ENCODE measurements around the gene ALDH7A1. TPM values are rescaled to one million over a fixed set of nuclear protein-coding genes. Genes with fewer than 3 reads are reported as not detected.
A peak's percentile ranks its signal among the peaks of the same experiment; 100 is the strongest.

The ALDH7A1 gene
- total RNA-seq, 6 experiments from 2014 or later = 81.1 to 99.9 (median 90.6) TPM

DNA sequence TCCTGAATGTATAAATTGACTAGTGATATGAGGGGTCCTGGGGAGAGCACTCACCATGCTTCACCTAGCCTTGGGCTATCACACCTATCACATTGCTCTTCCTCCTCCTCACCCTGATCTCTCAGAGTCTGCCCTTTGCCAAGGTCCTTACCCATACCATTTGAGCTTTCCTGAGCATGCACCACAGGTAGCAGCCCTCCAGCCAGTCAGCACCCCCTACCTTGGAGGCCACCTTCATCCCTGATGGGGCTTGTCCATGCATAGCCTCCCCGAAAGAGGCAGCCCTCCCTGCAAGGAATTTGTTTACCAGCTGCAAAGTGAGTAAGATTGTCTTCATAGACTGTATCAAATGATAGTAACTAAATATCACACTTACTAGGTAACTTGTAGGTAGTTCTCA lies 83.1 kb downstream of the ALDH7A1 start:
- TF ChIP-seq, protein P1, sequence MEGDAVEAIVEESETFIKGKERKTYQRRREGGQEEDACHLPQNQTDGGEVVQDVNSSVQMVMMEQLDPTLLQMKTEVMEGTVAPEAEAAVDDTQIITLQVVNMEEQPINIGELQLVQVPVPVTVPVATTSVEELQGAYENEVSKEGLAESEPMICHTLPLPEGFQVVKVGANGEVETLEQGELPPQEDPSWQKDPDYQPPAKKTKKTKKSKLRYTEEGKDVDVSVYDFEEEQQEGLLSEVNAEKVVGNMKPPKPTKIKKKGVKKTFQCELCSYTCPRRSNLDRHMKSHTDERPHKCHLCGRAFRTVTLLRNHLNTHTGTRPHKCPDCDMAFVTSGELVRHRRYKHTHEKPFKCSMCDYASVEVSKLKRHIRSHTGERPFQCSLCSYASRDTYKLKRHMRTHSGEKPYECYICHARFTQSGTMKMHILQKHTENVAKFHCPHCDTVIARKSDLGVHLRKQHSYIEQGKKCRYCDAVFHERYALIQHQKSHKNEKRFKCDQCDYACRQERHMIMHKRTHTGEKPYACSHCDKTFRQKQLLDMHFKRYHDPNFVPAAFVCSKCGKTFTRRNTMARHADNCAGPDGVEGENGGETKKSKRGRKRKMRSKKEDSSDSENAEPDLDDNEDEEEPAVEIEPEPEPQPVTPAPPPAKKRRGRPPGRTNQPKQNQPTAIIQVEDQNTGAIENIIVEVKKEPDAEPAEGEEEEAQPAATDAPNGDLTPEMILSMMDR (IDR thresholded peaks at IDR 0.05) = no peak
- no peak overlapping the region for H3K27ac Mint-ChIP-seq
- H3K4me1 Mint-ChIP-seq (ENCODE audit: low read depth) = peaks cover 53% of the 10 kb centered on the region
- DNase-seq = no peak
- no peaks in the 10 kb centered on the region for H3K36me3 Mint-ChIP-seq (ENCODE audit: low read depth)
- H3K27me3 Mint-ChIP-seq (ENCODE audit: insufficient read depth) = no peaks in the 10 kb centered on the region
- no peak overlapping the region for H3K4me3 Mint-ChIP-seq
- no peaks in the 10 kb centered on the region for H3K9me3 Mint-ChIP-seq

- Mint-ChIP-seq H3K27ac (no peak overlapping the region), H3K4me3 (no peak overlapping the region), H3K36me3 (ENCODE audit: low read depth) (no peaks in the 10 kb centered on the region), H3K9me3 (no peaks in the 10 kb centered on the region), H3K27me3 (ENCODE audit: insufficient read depth) (no peaks in the 10 kb centered on the region), H3K4me1 (ENCODE audit: low read depth) (peaks cover 28% of the 10 kb centered on the region)
- TF ChIP-seq, protein P1 (IDR thresholded peaks at IDR 0.05) = no peak
- DNase-seq = no peak
These were observed 85.7 kb downstream of the ALDH7A1 start for GRCh38 chr5:126509339-126509738.

- peak overlapping the region; percentile 4; the same call in 1 of the 2 replicates for H3K27ac Mint-ChIP-seq
- H3K36me3 Mint-ChIP-seq (ENCODE audit: low read depth) = no peaks in the 10 kb centered on the region
- H3K4me1 Mint-ChIP-seq (ENCODE audit: low read depth) = peaks cover 28% of the 10 kb centered on the region
- no peak overlapping the region for H3K4me3 Mint-ChIP-seq
- DNase-seq = no peak
- no peaks in the 10 kb centered on the region for H3K9me3 Mint-ChIP-seq
- no peaks in the 10 kb centered on the region for H3K27me3 Mint-ChIP-seq (ENCODE audit: insufficient read depth)
- TF ChIP-seq, protein P1 (IDR thresholded peaks at IDR 0.05) = no peak
These were observed 86.1 kb downstream of the ALDH7A1 start for GRCh38 chr5:126508962-126509279.

- Mint-ChIP-seq H3K27ac (peak overlapping the region; percentile 4; the same call in 1 of the 2 replicates), H3K36me3 (ENCODE audit: low read depth) (no peaks in the 10 kb centered on the region), H3K4me1 (ENCODE audit: low read depth) (peaks cover 28% of the 10 kb centered on the region), H3K27me3 (ENCODE audit: insufficient read depth) (no peaks in the 10 kb centered on the region), H3K9me3 (no peaks in the 10 kb centered on the region), H3K4me3 (no peak overlapping the region)
- TF ChIP-seq, protein P1 (IDR thresholded peaks at IDR 0.05) = no peak
- no peak for DNase-seq
These were observed 86.6 kb downstream of the ALDH7A1 start for GRCh38 chr5:126508251-126508961.

DNA sequence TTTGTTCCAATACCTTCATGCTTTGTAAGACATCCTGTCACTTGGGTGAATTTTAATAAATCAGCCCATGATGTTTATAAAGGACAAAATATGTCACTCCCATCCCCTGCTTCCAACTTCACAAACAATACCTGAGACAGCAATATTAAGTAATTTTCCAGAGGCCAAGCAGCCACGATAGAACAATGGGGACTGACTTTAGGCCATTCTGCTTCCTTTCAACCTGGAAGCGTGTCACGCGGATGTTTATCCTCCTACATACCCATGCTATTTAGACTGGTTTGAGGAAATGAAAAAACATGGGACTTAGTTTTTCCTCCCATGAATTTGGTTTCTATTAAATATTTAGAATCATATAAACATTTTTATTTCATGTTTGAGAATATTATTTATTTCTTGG lies 88.9 kb downstream of the ALDH7A1 start:
- H3K36me3 Mint-ChIP-seq (ENCODE audit: low read depth) = no peaks in the 10 kb centered on the region
- H3K27ac Mint-ChIP-seq = no peak overlapping the region
- H3K9me3 Mint-ChIP-seq = no peaks in the 10 kb centered on the region
- H3K4me1 Mint-ChIP-seq (ENCODE audit: low read depth) = peaks cover 23% of the 10 kb centered on the region
- DNase-seq = no peak
- no peaks in the 10 kb centered on the region for H3K27me3 Mint-ChIP-seq (ENCODE audit: insufficient read depth)
- TF ChIP-seq, protein P1 (IDR thresholded peaks at IDR 0.05) = no peak
- H3K4me3 Mint-ChIP-seq = no peak overlapping the region

Data from HFFc6 (cell line).